Measurements from ENCODE around the gene FAM9C.

The FAM9C gene

DNA sequence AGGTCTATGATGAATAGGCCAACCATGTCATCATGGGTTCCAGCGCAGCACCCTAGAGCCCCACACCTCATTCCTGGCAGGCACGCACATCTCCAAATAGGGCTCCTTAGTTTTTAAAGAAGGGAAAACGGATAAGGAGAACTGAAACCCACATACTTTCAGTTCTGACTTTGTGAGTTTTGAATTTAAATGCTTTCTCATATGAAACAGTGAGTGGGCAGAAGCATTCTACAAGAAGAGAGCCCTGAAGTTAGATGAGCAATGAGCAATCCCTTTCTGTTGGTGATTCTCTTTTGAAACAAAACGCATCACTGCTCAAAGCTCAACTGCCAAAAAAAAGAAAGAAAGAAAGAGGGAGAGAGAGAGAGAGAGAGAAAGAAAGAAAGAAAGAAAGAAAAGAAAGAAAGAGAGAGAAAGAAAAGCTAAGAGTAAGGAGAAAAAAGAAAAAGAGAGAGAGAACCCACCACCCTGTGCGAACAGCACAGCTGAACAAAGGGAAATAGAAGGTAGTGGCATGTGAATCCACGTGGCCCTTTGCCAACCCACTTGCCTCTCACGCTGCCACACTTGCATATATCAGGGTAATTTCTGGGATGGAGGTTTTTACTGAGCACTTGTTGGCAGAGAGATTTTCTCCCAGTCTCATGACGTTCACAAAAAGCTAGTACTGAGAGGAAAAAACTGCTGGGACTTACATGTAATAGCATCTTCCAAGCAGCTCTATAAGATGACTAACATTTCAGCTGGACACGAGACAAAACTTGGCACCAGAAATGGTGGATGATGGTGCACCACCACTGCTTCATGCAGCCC, 38.6 kb downstream of the FAM9C start:
- no peak for DNase-seq

DNA sequence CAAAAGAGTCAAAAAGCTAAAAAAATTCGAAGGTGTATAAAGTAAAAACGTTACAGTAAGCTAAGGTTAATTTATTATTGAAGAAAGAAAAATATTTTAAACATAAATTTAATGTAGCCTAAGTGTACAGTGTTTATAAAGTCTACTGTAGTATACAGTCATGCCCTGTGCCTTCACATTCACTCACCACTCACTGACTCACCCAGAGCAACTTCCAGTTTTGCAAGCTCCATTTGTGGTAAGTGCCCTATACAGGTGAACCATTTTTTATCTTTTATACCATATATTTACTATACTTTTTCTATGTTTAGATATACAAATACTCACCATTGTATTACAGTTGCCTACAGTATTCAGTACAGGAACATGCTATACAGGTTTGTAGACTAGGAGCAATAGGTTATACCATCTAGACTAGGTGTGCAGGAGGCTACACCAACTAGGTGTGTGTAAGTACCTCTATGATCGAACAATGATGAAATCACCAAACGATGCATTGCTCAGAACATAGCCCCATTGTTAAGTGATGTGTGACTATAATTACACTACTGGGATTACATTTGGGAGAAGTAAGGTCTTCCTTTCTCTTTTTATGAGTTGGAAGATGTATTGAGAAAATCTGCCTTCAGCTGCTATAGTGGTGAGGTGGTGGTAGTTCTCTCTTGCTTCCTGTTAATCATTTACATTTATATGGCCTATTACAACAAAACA, 42.3 kb downstream of the FAM9C start:
- DNase-seq: no peak

DNA sequence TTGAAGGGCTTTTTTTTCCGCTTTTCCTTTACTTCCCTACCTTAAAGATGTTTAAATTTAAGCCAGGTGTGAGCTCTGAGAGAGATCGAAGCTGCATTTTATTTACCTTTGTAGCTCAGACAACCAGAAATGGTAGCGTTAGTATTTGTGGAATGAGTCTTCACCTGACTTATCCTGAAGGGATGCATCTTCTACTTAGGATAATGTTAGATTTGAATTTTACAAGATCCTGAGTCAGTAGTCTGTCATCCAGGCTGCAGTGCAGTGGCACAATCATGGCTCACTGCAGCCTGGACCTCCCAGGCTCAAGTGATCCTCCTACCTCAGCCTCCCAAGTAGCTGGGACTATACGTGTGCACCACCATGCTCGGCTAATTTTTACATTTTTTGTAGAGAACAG, 43.3 kb downstream of the FAM9C start:
- no peak for DNase-seq

DNA sequence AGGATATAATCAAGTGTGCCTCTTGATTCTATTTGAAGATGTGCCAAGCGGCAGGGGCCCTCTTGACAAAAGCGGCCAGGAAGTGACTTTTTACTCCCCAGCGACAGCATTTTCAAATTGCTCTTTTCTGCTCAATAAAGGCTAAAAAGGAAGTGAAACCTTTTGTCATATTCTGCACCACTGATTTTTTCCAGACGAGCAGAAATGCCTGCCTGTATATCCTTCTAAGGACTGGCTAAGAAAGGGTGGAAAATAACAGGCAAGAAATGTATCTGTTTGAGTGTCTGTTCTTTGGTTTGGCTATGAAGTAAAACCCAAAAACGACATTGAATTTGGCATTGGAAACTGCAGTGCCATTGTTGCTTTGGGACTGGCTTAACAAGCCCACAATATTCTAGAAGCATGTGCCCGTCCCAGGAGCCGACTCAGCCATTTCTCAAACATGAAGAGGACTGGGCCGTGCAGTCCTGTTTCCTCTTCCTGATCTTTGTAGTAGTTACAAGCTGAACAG, 44.1 kb downstream of the FAM9C start:
- DNase-seq: peak; percentile 27

DNA sequence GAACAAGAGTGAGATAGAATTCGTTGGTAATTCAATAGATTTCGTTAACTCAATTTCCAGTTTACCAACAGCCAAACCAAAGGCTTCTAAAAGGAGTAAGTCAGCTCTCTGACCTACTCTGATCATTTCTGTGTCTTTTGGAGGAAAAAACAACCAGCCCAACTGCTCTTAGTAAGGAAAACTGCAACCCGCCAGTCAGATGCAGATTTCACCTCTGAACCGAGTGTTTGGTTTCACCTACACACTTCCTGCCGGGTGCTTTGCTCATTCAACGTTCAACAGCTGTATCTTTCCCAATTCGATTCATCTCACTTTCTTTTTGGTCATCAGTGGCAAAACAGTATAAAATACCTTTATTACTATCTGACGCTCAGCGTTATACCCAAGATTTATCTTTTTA, 45.0 kb downstream of the FAM9C start:
- no peak for DNase-seq

DNA sequence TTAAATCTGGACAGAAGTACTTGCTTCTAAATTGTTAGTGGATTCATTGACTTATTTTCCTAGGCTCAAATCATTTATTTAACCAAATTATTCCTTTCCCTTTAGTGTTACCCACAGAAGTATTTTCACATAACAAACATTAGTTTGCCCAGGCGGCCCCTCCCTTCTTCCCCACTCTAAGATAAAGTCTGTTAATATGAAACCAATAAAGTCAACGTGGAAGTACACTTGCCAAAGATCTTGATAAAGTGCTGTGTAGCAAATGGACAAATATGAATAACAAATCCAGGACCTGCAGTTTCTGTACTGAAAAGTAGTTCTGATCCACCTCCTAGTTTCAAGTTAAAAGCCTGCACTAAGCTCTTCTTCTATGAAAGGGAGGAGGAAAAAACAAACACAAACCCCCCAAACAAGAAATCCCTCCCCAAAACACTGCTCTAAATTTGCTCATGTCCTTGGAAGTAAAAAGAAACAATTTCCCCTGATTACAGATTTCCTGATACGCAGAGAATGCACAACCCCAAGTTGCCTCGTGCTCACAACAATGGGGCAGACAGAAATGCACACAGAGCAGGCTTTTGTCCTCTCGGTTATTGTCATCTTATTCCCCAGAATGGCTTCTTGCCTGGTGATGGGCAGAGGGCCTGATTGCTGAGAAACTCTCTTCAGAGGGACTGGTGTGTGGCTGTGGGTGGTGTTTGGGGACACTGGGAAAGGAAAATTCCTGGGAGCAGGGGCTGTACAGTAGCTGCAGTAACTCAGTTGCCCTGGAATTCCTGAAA, 46.3 kb downstream of the FAM9C start:
- no peak for DNase-seq

DNA sequence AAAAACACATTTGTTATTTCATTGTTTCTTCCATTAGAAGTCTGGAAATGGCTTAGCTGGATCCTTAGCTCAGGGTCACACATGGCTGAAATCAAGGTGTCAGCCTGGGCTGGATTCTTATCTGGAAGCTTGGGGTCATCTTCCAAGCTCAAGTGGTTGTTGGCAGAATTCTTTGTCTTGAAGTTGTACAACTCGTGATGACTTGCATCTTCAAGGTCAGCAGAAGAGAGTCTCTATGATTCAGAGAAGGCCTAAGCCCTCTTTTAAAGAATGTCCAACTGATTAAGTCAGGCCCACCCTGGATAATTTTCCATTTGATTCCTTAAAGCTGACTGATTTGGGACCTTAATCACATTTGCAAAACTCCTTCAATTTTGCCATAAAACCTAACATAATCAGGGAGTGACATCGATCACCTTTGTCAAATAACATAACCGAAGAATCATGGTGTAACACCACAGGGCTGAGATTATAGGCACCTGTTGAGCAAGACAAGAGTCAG, 47.4 kb downstream of the FAM9C start:
- DNase-seq: no peak

DNA sequence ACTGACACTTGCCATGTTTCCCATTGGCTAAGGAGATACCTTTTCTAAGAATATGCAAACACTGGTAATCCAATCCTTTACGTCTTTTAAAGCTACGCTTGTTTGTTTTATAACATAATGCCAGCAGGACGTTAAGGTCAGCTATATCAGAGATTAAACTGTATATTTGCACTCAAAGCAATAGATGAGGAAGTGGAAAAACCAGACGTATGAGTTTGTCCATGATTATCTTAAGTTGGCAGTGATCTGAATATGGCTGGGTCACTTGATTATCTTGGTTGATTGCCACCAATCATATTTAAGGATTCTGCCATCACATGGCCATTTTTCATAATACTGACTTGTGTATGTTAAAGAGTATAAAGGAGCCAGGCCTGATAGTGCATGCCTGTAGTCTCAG, 50.1 kb downstream of the FAM9C start:
- DNase-seq: no peak

DNA sequence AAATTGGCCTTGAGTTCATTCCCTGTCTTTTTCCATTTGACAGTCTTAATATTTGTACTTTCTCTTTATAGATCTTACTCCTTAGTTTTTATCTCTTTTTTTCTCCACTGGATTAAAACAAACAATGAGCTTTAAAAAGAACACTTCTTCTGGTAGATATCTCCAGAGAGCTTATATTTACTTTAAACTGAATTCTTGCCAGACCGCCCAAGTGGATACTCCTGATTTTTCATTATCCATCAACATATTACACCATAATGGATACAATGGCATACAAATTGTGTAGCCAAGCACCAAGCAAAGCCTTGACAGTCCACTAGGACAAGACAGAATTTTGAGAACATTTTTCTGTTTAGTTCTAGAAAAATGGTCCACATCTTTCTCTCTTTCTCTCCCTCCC, 50.6 kb downstream of the FAM9C start:
- DNase-seq: no peak

DNA sequence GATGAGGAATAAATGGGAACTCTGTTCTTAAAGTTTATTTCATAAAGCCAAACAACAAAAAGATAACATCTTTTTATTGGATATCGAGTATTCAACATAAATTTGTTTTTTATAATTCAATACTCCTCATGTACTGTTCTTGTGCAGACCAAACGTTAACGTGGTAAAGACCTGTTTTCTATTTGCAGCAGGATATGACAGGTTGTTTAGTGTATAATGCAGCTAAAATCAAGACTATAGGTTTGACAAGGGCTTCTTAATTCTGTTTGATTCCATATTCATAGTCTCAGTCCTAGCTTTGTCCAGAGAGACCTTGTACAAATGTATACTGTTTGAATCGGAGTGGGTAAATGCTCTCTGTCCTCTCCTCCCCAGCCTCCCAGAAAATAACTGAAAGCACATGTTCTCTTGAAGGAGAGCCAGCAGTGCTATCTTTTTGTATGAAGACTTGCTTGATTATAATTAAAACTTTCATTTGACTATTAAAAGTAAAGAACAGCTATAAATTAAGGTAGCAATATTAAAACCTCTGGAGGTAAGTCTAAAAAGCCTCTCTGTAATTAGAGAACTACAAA, 51.8 kb downstream of the FAM9C start:
- no peak for DNase-seq

DNA sequence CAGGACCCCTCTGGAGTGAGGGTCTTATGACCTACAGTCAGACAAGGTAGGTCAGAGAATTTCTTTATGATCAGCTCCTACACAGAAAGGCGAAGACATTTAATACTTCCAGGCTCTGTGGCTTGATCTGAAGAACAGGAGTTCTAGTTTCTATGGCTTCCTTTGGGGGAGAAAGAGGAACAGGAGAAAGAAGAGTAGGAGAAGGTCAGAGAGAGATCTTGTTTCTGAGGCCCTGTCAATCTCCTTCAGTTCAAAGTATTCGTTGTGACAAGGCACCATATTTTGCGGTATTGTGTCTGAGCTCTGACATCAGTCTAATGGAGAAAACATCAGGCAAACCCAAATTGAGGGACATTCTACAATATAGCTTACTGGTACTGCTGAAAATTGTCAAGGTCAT, 52.8 kb downstream of the FAM9C start:
- no peak for DNase-seq

DNA sequence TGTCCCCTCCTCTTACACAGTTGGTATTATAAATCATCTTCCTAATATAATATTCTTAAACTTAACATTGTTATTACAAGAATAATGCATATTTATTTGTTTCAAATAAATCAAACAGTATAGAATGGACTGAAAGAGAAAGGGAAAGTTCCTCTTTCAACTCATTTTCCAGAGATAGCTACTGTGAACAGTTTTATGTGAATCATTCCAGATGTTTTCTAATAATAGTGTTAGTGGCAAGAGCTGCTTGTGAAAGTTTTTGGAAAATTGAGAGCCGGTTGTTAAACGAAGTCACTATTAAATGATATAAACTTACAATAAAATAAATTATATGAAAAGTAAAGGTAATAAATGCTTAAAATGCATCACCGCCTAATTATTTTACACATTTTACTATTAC, 55.0 kb downstream of the FAM9C start:
- no peak for DNase-seq

DNA sequence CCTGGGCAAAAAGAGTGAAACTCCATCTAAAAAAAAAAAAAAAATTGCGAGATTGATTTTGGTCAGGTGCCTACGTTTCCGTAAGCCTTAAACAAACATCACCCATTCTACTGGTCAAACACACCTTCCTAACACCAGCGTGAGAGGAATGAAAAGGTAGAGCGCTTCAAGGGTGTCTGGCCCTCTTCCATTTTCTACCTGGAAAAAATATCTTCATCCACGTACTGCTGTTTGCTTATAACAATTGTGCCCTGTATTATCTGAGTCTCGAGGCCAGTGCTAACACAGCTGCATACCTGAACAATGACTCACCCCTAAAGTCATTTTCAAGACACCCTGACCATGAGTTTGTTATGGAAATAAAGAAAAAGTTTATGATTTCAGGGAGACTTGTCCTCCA, 55.6 kb downstream of the FAM9C start:
- no peak for DNase-seq

DNA sequence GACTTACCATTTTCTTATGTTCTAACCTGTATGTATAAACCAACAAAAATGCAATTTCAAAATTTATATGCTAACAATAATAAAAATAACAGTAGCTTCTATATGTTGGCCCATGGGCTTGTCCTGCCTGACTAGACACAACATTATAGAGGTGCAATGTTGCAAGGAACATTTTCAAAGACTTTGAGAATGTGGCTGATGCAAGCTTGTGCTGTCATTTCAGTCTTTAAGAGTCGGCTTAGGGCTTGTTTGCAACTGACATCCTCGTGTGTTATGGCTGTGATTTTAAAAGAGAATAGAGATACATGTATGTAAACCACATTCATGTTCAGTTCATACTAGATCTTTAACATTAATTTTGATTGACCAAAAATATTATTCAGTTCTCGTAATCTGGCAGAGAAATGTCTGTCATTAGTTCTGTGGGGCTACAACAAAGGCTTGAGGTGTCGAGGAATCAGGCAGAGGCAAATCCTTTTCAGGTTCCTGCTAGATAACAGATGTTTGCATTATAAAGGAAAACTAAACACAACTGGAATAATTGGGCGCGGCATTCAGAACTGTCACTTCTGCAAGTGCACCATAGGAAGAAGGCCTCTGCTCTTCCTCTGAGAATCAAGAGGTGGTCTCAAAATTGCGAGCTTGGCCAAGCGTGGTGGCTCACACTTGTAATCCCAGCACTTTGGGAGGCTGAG, 56.4 kb downstream of the FAM9C start:
- DNase-seq: no peak

DNA sequence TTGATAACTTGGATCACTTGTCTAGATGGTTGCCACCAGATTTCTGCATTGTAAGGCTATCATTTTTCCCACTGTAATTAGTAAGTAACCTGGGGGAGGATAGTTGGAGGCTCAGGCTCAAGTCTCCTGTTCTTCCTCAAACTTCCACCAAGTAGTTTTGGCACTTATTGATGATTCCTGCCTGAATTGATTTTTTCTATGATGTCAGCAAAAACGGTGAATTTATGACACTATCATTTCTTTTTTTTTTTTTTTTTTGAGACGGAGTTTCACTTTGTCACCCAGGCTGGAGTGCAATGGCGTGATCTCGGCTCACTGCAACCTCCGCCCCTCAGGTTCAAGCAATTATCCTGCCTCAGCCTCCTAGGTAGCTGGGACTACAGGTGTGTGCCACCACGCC, 57.1 kb downstream of the FAM9C start:
- DNase-seq: no peak

DNA sequence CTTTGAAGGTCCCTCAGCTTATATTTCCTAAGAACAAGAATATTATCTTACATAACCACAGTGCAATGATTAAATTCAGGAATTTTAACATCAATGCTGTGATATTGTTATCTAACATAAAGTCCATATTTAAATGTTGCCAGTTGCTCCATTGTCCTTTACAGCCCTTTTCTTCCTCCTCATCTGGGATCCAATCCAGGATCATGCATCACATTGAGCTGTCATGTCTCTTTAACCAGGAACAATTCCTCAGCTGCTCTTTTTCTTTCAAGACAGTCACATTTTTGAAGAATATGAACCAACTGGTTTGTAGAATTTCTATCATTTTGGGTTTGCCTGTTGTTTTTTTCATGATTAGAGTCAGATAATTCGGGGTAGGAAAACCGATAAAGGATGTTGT, 57.5 kb downstream of the FAM9C start:
- no peak for DNase-seq

DNA sequence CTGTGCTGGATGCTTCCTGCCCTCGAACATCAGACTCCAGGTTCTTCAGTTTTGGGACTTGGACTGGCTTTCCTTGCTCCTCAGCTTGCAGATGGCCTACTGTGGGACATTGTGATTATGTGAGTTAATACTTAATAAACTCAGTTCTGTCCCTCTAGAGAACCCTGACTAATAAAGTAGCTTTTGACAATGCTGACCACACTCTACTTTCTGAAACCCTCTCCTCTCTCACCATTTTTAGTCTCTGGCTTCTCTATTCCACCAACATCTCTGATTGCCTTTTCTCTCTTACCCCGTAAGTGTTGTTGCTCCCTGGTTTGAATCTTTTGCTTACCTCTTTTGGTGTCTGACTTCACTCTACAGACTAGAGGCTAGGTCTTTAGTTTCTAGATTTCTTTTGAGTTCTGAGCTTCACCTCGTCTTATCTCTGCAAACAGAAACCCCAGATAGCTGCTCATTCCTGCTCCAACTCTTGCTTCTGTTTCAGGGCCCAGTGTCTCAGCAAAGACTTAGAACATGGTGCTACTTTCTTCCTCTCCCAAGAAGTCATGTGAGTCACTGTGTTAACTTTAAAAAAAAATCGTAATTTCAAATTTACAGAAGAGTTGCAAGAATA, 58.1 kb downstream of the FAM9C start:
- no peak for DNase-seq

All from effector CD4-positive, alpha-beta T cell (primary cell).